ENCODE data around the gene PRDM10.
"Not testable (repeated sequence)": the region's sequence is repeated elsewhere in the genome, so short reads cannot be mapped to it uniquely, and the experiment has no call there.

PRDM10 gene

DNA sequence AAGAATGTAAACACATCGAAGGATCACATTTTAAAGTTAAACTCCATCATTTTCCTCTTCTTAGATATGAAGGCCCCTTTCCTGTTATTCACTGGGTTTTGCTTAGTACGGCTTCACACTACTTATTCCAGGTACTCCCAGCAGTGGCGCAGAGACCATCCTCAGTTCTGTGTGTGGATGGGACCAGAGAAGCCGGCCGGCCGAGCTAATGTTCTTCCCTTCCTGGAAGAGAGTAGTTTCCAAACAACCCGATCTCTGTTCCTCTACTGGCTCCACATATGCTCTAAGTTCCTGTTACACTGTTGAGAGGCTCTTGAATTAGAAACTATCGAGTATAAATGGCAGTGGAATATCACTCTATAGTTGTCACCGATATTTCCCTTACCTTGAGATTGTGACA lies 106.6 kb downstream of the PRDM10 start:
- no peak for DNase-seq (ENCODE audit: low read depth in 2 of 2)

DNA sequence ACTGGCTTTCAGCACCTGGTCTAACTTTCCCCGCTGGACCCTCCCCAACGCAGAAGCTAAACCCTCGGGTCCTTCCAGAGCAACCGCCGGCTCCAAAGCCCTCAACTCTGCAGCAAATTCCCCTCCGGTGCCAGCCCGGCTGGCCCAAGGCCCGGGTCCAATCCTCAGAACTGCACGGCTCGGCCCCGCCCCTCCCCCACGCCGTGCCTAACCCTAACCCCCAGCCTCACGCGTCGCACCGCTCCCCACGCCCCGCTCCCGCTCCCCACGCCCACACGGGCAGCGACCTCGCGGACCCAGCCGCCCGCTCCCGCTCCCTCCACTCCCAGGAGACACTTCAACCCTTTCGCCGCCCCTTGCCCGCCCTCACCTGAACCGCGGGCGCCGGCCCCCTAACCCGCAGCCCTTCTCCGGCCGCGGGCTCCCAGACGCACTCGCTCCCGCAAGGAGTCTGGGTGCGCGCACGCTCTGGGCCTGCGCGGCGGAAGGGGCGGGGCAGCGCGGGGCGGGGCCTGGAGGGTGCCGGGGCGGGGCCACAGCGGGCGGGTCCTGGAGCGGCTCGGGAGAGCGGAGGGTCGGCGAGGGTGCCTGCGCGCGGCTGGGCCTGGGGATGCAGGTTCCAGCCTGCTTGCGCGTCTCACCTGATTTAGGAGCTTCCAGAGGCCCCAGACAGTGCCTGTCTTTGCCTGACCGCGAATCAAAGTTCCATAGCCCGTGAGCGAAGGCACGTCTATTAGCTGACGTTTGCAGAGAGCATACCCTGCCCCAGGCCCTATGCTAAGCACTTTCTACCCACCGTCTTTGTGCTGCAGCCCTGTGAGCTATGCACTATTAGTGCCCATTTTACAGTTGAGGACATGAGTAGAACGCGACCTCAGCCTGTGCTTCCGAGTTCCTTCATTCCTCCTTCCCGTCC lies 107.3 kb downstream of the PRDM10 start, which contains the start of gene NFRKB:
NFRKB (minus strand) TSS at position 453 of the 916 bp plus-strand sequence. CDS start 2,729 bp downstream, outside the sequence.
- peak; percentile 78 to 84 for DNase-seq (ENCODE audit: low read depth in 2 of 2)

DNA sequence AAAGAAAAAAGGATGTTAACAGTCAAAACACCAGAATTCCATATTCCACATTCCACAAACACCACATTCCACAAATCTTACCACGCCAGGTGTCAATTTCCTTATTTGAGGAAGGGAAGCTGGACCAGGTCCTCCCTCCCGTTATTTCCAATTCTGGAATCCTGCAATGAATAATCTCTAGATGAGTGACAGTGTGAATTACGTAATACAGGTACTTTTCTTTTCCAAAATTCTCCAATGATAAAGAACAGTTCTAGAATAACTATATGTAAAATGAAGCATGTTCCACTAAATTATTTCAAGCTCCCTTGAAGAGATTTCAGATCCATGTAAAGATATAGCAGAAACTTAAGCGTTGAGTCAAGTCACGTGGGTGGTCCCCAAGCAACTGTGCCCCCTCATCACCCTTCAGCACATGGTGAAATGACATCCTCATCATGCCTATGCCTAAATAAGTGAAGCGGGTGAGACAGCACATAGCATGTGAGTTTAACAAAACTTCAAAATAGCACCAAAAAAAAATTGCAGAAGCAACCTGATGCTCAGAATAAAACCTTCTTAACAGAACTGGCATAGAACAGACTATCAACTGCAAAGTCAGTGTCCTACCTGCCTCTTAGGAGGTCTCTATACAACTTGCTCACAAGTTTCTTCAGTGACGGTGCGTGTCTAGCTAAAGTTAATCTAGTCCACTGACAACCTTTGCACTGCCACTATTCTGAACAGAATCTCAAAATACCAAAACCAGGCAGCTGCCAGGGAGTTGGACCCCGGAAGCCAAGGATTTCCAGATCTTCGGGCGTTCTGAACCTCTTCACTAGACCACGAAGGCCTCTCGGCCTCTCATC lies 108.1 kb downstream of the PRDM10 start:
- no peak for DNase-seq (ENCODE audit: low read depth in 2 of 2)

DNA sequence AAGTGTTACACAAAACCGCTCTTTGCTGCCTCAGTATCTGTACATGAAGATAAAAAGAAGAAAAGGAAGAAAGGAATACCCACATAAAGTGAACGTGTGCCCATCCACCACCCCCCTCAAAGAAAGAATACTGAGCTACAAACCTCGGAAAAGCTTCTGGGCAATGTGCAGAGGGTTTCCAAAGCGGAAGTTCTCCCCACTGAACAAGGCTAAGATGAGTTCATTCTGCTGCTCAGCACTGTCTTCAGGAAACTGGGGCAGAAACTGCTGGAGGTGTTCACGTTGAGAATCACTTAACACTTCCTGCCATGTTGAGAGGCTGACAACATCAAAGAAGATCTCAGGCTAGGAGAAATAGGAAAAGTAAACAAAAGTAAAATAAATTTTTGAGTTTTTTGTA lies 114.2 kb downstream of the PRDM10 start:
- no peak for DNase-seq (ENCODE audit: low read depth in 2 of 2)

DNA sequence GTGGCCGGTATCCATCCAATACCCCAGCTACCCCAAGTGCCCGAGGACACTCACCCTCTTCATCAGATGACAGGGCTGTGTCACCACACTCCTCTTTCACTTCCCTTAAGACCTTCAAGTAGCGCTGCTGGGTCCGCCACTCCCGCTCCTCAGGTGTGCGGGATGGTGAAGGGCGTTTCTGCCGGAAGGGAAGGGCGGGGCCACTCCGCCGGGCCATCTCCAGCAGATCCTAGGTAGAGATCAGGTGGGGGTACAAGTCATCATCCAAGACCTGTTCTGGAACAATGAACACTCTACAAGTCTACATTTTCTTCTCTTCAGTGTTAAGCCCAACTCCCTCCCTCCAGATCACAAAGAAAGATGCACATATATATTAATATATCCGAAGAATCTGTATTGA lies 117.3 kb downstream of the PRDM10 start:
- DNase-seq (ENCODE audit: low read depth in 2 of 2) = no peak

- no peak for DNase-seq (ENCODE audit: low read depth in 2 of 2)
Measured at GRCh38 chr11:129884581-129884980, 118.1 kb downstream of the PRDM10 start.

- peak in 1 of 2 donors; percentile 13 for DNase-seq (ENCODE audit: low read depth in 2 of 2)
Measured at GRCh38 chr11:129881570-129882170, 121.0 kb downstream of the PRDM10 start.

DNA sequence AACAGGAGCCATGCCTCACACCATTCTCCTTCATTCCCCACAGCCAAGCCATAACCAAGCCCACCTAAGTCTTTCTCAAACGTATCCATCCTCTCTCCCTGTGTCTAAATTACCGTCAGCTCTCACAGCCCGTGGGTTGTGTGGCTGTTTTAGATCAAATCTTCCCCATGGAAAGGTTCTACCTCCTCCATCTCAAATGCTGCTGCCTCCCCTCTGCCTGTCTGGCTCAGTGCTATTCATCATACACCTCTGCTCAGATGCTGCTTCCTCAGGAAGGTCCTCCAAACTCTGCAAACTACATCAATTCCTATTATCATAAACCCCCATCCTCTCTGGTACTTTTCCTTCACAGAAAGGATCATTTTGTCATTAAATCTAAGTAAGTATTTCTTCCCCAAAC lies 122.3 kb downstream of the PRDM10 start:
- no peak for DNase-seq (ENCODE audit: low read depth in 2 of 2)

DNA sequence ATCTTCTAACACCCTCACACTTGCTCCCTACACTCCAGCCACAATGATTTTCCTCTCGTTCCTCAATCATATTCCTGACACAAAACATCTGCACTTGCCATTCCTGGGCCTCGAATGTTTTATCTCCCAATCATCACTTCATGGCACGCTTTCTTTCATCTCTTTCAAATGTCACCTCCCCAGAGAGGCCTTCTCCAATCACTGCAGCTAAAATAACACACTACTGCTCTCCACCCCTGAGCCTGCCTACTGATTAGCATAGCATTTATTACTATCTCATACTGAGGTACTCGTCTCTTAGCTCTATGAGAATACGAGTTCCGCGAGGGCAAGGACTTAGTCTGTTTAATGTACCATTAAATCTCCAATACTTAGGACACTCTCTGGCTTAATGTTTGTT lies 130.7 kb downstream of the PRDM10 start:
- no peak for DNase-seq (ENCODE audit: low read depth in 2 of 2)

DNA sequence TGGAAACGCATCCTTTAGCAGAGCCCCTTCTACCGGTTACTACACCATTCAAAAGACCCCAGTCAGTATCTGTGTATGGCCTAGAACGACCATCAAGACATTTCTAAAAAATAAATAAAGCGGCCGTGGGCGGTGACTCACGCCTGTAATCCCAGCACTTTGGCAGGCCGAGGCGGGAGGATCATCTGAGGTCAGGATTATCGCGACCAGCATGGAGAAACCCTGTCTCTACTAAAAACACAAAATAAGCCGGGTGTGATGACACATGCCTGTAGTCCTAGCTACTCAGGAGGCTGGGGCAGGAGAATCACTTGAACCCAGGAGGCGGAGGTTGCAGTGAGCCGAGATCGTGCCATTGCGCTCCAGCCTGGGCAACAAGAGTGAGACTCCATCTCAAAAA lies 134.0 kb downstream of the PRDM10 start:
- DNase-seq (ENCODE audit: low read depth in 2 of 2) = not testable (repeated sequence)

GRCh38 chr11:129866311-129866710 lies 136.3 kb downstream of the PRDM10 start:
- DNase-seq (ENCODE audit: low read depth in 2 of 2) = no peak

- DNase-seq (ENCODE audit: low read depth in 2 of 2) = no peak
Measured at GRCh38 chr11:129865701-129866100, 136.9 kb downstream of the PRDM10 start.

GRCh38 chr11:129864811-129865210 lies 137.8 kb downstream of the PRDM10 start:
- DNase-seq (ENCODE audit: low read depth in 2 of 2) = no peak

GRCh38 chr11:129861702-129862522 lies 140.7 kb downstream of the PRDM10 start:
- DNase-seq (ENCODE audit: low read depth in 2 of 2) = no peak

DNA sequence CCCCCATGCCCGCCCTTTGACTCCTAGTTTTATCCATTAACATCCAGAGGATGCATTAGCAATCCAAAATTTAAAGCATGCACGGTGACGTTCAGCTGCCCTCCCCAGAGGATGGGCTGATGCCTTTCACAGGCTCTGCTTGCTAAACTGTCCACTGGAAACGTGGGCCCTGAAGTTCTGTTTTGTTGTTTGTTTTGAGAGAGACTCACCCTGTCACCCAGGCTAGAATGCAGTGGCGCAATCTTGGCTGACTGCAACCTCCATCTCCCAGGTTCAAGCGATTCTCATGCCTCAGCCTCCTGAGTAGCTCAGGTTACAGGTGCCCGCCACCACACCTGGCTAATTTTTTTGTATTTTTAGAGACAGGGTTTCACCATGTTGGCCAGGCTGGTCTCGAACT lies 146.6 kb downstream of the PRDM10 start:
- no peak for DNase-seq (ENCODE audit: low read depth in 2 of 2)

GRCh38 chr11:129855086-129855485 lies 147.5 kb downstream of the PRDM10 start:
- DNase-seq (ENCODE audit: low read depth in 2 of 2) = no peak

DNA sequence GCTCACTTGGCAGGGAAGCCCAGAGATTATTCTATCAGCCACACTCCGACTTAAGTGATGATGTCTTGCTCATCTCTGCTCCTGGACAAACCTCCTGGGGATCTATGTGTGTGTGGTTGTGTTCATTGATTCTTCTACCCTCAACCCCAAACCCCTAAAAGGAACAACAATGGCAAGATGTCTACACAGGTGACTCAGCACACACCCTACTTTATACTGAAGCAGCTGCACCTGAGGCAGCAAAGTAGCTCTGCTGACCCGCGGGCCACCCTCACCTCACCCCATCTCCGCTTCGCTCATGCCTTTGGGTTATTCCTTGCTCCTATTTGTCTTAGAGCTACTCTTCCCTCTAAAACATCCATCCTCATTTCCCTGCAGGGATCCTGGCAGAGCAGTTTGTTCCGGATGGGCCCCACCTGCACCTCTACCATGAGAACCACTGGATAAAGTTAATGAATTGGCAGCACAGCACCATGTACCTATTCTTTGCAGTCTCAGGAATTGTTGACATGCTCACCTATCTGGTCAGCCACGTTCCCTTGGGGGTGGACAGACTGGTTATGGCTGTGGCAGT lies 148.3 kb downstream of the PRDM10 start:
- DNase-seq (ENCODE audit: low read depth in 2 of 2) = no peak

- DNase-seq (ENCODE audit: low read depth in 2 of 2) = peak in 1 of 2 donors; percentile 19
Measured at GRCh38 chr11:129853518-129854231, 149.0 kb downstream of the PRDM10 start.

- DNase-seq (ENCODE audit: low read depth in 2 of 2) = no peak
Measured at GRCh38 chr11:129852125-129852740, 150.4 kb downstream of the PRDM10 start.
